ENCODE data around the gene RRAS2. TPM values are rescaled to one million over a fixed set of nuclear protein-coding genes. Genes with fewer than 3 reads are reported as not detected.

RRAS2 gene
- total and polyA plus RNA-seq, 10 of the 15 experiments (the other 5 are each of a cell fraction or from before 2014, with no cell fraction given): 26.9 to 72.4 (median 45.4) TPM

- Histone ChIP-seq H3K9ac (ENCODE audit: control insufficient read depth, insufficient read depth, low read length) (no peak overlapping the region), H3K27ac (ENCODE audit: control insufficient read depth, insufficient read depth) (no peak overlapping the region), H3K9me3 (replicated peaks; ENCODE audit: control insufficient read depth, insufficient read depth, low read length) (no peaks in the 10 kb centered on the region), H3K79me2 (ENCODE audit: control insufficient read depth, insufficient read depth, low read length) (no peaks in the 10 kb centered on the region), H3K4me1 (ENCODE audit: control insufficient read depth, insufficient read depth, low read length) (peaks cover 17% of the 10 kb centered on the region), H2AFZ (ENCODE audit: control insufficient read depth, low read depth, low read length) (no peak overlapping the region; the same call in 1 of the 2 replicates), H3K4me3 (no peak overlapping the region), H4K20me1 (ENCODE audit: control insufficient read depth, insufficient read depth) (no peaks in the 10 kb centered on the region), H3K27me3 (replicated peaks in 1 of 2; ENCODE audit: control insufficient read depth in 2 of 2, insufficient read depth in 2 of 2, low read length in 1 of 2) (peaks cover 0 to 4% of the 10 kb centered on the region in 2 experiments; a peak in 1 of 4 replicates), H3K4me2 (ENCODE audit: control insufficient read depth, insufficient read depth) (peak overlapping the region; percentile 36), H3K36me3 (ENCODE audit: control insufficient read depth in 2 of 2, insufficient read depth in 2 of 2, low read length in 1 of 2) (no peaks in the 10 kb centered on the region)
- under 1% methylated on average over 9 of the region's 9 CpGs for WGBS (ENCODE audit: insufficient coverage, insufficient replicate concordance, low lambda C conversion rate, missing lambda C conversion rate)
- POLR2A ChIA-PET: no interaction called here
- SMC1A ChIA-PET (ENCODE audit: uncharacterized antibody, unreplicated experiment): interaction anchor here (1.0 to 2.2 kb wide), 4 partner anchors 11 to 282 kb away, joined by 3 to 8 read pairs (median 3); no protein-coding TSS in a partner anchor
- ATAC-seq (peak; percentile 98), DNase-seq (ENCODE audit: low read depth, low spot score) (peak; percentile 76), FAIRE-seq (peak; percentile 94)
- intact Hi-C loops (cut with micrococcal nuclease; ENCODE audit: unreplicated experiment): no loop called here
- CTCF ChIA-PET: interaction anchor here (0.6 to 0.8 kb wide), 2 partner anchors 13 to 280 kb away, joined by 3 read pairs; no protein-coding TSS in a partner anchor
- in situ Hi-C loops (cut with MboI): no loop called here
- no TSS peak for BruUV-seq (replicated peaks)
- RAD21 ChIA-PET (ENCODE audit: unreplicated experiment): no interaction called here
- TF ChIP-seq POU2F2 (IDR thresholded peaks at IDR 0.05; ENCODE audit: borderline replicate concordance, low read depth, low read length): 0 out of 3 replicates have a peak, but pooled peaks have one; percentile 25
- TF ChIP-seq ZNF592 (IDR thresholded peaks at IDR 0.05): no peak
- no peak for TF ChIP-seq BACH1 (IDR thresholded peaks at IDR 0.05; ENCODE audit: borderline replicate concordance)
- TF ChIP-seq, protein P1, sequence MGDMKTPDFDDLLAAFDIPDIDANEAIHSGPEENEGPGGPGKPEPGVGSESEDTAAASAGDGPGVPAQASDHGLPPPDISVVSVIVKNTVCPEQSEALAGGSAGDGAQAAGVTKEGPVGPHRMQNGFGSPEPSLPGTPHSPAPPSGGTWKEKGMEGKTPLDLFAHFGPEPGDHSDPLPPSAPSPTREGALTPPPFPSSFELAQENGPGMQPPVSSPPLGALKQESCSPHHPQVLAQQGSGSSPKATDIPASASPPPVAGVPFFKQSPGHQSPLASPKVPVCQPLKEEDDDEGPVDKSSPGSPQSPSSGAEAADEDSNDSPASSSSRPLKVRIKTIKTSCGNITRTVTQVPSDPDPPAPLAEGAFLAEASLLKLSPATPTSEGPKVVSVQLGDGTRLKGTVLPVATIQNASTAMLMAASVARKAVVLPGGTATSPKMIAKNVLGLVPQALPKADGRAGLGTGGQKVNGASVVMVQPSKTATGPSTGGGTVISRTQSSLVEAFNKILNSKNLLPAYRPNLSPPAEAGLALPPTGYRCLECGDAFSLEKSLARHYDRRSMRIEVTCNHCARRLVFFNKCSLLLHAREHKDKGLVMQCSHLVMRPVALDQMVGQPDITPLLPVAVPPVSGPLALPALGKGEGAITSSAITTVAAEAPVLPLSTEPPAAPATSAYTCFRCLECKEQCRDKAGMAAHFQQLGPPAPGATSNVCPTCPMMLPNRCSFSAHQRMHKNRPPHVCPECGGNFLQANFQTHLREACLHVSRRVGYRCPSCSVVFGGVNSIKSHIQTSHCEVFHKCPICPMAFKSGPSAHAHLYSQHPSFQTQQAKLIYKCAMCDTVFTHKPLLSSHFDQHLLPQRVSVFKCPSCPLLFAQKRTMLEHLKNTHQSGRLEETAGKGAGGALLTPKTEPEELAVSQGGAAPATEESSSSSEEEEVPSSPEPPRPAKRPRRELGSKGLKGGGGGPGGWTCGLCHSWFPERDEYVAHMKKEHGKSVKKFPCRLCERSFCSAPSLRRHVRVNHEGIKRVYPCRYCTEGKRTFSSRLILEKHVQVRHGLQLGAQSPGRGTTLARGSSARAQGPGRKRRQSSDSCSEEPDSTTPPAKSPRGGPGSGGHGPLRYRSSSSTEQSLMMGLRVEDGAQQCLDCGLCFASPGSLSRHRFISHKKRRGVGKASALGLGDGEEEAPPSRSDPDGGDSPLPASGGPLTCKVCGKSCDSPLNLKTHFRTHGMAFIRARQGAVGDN (IDR thresholded peaks at IDR 0.05): no peak
- peak; percentile 40; the same call in 1 of the 2 replicates for TF ChIP-seq RELB (IDR thresholded peaks at IDR 0.05; ENCODE audit: low read depth)
- TF ChIP-seq PML (IDR thresholded peaks at IDR 0.05; ENCODE audit: low read length): no peak
- no peak for TF ChIP-seq JUND (IDR thresholded peaks at IDR 0.05; ENCODE audit: low read depth, low read length)
- TF ChIP-seq KLF5 (IDR thresholded peaks at IDR 0.05; ENCODE audit: partially characterized antibody): no peak
- TF ChIP-seq HDAC2 (IDR thresholded peaks at IDR 0.05): no peak
- TF ChIP-seq, protein P2, sequence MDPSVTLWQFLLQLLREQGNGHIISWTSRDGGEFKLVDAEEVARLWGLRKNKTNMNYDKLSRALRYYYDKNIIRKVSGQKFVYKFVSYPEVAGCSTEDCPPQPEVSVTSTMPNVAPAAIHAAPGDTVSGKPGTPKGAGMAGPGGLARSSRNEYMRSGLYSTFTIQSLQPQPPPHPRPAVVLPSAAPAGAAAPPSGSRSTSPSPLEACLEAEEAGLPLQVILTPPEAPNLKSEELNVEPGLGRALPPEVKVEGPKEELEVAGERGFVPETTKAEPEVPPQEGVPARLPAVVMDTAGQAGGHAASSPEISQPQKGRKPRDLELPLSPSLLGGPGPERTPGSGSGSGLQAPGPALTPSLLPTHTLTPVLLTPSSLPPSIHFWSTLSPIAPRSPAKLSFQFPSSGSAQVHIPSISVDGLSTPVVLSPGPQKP (IDR thresholded peaks at IDR 0.05; ENCODE audit: low read depth, low read length): no peak
- no peak for TF ChIP-seq STAT1 (conservative IDR thresholded peaks at IDR 0.05)
- TF ChIP-seq SREBF1 (IDR thresholded peaks at IDR 0.05; ENCODE audit: low read length): no peak
- TF ChIP-seq ZNF207 (IDR thresholded peaks at IDR 0.05; ENCODE audit: borderline replicate concordance): no peak
Measured at GRCh38 chr11:14237444-14237961, 121.5 kb downstream of the RRAS2 start.
